HG02943 (cell line): ENCODE measurements around the gene VAV1.

Experiments used
- ATAC-seq: cut with Tn5 transposase; IDR thresholded peaks from one replicate; pipeline ENCODE4 v1.9.1; 2021; ENCODE audit warnings: mild to moderate bottlenecking, low read depth, moderate library complexity; ENCODE audit not compliant: unreplicated experiment

VAV1 gene

GRCh38 chr19:6772028-6772865, at the start of gene VAV1:
Gene VAV1 (plus strand): TSS chr19:6772708. CDS start chr19:6772808, 100 bp downstream.
- no peak for ATAC-seq

DNA sequence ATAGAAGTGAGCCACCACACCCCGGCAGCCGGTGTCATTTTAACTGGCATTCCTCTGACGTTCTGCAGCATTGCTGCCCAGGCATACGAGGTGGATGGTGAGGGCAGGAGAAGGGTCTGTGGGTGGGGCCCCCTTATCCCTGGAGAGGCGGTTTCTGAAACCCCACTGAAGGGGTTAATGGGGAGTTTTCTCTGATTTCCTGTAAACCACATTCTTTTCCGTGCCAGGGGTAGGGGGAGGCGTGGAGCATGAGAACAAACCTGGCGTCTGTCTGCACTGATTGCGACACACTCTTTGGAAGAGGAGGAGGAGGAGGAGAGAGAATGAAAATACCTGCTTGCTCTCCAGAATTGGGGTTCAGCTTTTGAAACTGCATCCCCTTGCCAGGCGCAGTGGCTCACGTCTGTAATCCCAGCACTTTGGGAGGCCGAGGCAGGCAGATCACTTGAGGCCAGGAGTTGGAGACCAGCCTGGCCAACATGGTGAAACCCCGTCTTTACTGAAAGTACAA, 49.3 kb upstream of the VAV1 start:
- no peak for ATAC-seq

GRCh38 chr19:6723738-6724137, 48.8 kb upstream of the VAV1 start:
- no peak for ATAC-seq

DNA sequence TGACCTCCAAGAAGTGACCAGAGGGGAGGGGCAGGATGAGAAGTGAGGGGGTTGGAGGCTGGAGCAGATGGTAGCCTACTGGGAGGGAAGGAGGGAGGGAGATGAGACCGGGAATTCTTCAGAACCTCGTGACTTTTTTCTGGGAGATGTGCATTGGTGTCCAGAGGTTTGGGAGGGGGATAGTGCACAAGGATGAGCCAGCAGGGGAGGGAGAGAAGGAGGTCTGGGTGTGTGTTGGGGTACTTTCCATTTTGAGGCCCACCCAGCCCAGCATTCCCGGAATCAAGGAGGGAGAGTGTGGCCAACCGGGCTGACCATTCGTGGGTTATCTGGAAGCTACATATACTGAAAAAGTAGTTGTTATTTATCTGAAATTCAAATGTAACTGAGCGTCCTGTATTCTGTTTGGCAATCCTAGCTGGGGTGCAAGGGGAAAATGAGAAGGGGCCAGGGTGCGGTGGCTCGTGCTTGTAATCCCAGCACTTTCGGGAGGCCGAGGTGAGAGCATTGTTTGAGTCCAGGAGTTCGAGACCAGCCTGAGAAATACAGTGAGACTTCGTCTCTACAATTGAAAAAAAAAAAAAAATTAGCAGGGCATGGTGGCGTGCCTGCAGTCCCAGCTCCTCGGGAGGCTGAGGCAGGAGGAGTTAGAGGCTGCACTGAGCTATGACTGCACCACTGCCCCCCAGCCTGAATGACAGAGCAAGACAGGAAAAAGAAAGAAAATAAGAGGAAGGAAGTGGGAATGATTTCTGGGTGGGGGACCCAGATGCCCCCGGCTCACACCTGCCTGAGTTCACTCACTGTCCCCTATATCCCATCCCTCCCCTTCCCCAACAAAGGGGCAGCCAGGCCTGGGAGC, 47.6 kb upstream of the VAV1 start:
- no peak for ATAC-seq

DNA sequence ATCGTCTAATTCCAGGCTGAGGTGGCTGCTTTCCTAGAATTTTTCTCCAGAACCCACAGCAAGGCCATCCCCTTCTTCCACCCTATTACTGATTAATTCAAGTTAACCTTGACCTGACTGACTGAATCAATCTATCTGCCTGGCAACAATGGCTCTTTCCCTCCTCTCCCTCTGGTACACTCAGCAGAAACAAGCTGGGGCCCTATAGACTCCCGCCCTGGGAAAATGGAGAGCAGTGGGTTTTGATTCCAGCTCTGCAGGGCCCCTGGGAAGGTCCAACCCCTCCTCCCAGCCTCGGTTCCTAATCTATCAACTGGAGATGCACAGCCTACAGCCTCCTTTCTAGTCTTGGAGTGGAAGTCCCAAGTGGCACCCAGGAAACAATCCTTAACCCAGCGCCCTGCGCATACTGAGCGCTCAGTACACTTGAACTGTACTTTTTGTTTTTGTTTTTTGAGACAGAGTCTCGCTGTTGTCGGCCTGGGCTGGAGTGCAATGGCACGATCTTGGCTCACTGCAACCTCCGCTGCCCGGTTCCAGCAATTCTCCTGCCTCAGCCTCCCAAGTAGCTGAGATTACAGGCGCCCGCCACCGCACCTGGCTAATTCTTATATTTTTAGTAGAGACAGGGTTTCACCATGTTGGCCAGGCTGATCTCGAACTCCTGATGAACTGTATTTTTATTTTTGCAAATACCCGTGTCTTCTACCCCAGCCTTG, 46.8 kb upstream of the VAV1 start:
- no peak for ATAC-seq

DNA sequence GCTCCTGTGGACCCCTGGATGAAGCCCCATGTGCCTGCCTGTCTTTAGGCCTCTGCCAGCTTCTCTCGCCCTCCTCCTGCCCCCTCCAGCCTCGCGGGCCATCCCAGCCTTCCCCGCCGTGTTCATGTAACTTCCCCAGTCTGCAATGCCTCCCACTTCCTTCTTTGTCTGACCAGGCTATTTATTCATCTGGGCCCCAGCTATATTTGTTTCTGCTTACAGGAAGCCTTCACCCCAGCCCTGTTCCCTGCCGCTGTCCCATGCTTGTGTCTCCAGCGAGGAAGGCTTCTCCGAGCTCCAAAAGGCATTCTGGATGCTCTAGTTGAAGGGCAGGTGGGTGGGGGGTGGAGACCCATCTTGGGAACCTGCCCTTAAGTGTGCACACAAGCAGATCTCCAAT, 44.2 kb upstream of the VAV1 start:
- ATAC-seq = no peak

GRCh38 chr19:6729573-6730152, 42.8 kb upstream of the VAV1 start:
- ATAC-seq = no peak

DNA sequence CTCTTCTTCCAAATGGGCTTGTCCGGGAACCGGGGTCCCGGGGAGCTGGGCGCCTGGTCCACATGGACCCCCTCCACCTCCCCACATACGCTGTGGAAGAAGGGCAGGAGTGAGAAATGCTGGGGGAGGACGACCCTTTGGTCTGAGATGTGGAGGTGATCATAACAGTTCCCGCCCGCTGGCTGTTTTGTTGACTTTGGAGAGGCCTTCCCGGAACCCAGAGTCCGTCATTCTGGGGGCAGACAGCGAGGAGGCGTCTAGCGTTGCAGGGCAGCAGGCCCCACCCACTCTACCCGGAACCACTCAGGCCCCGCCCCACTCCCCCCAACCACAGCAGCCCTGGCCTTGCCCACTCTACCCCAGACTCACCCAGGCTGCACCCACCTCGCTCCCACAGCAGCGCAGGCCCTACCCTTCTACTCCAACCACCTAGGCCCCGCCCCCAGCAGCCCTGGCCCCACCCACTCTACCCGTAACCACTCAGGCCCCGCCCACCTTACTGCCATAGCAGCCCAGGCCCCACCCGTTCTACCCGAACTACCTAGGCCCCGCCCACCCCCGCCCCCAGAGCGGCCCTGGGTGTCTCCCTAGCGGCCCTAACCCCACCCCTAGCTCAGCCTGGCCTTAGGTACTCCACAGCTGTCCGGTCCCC, 42.2 kb upstream of the VAV1 start:
- no peak for ATAC-seq

DNA sequence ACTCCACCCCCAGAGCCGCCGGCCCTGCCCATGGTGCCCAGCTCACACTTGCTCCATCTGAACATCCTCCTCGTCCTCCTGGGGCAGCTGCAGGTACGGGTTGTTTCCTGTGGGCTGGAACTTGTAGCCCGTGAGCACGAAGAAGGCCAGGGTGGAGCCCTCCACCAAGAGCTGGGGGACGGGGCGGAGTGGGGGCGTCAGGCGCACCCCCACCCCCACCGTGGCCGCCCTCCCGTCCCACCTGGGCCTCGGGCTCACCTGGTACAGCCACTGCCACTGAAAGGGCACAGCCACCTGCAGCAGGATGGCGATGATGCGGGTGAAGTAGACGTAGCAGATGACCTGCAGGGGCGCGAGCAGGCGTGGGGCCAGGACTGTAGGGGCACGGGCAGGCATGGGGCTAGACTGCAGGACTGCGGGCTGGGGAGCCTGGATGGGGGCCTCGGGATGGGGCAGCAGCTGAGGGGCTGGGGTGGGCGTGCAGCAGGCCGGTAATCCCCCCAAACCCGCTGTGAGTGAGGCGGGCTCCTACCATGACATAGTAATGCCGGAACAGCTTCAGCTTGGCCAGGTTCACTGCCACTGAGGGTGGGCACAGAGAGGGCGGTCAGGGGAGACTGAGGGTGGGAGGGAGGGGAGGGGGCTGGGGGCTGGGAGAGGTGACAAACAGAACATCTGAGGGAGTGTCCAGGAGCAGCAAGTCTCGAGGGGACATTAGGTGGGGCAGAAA, 41.4 kb upstream of the VAV1 start:
- ATAC-seq = no peak

DNA sequence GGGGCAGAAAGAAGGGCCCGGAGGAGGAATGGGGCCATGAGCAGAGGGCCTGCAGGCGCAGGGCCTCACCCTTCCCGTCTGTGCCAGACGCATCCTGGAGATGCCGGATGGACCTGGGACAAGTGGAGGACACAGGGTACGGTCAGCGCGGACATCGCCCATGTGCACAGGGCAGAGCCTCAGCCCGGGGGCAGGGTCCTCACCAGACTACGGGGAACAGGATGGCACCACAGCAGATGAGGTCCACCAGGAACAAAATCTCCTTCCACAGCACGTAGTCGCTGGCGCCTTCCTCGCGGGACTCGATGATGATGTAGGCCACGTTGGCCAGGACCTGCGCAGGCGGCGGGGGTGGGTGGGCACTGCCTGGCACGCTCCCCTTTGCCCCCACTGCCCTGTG, 40.7 kb upstream of the VAV1 start:
- ATAC-seq = no peak

GRCh38 chr19:6732803-6733337, 39.6 kb upstream of the VAV1 start:
- no peak for ATAC-seq

DNA sequence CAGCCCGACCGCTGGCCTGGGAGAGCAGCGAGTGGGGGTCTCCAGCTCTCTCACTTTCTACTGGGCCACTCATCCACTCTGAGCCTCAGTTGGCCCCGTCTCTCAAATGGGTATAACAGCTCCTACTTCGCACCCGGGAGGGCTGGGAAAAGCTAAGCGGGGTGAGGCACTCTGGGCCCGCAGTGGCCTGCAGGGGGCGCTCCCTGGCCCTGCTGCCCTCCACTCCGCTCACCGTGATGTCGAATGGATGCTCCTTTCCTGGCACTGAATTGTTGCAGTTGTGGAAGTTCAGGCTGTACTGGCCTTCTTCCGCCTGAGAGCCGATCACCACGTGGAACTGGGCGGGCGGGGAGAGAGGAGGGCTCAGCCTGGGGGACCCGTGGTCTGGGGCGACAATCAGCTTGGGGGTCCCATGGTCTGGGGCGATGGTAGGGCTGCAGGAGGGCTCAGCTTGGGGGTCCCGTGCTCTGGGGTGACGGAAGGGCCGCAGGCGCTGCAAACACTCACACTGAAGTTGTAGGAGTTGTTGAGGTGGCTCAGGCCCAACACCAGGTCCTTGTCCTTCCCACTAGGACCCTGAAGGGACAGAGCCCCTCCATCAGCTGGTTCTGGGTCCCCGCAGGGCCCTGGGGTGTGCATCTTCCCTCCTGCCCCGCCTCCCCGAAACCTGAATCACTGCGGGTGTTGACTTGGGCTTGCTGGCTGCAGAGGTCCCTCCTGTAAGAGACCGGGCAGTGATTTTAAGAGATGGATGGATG, 39.0 kb upstream of the VAV1 start:
- no peak for ATAC-seq

DNA sequence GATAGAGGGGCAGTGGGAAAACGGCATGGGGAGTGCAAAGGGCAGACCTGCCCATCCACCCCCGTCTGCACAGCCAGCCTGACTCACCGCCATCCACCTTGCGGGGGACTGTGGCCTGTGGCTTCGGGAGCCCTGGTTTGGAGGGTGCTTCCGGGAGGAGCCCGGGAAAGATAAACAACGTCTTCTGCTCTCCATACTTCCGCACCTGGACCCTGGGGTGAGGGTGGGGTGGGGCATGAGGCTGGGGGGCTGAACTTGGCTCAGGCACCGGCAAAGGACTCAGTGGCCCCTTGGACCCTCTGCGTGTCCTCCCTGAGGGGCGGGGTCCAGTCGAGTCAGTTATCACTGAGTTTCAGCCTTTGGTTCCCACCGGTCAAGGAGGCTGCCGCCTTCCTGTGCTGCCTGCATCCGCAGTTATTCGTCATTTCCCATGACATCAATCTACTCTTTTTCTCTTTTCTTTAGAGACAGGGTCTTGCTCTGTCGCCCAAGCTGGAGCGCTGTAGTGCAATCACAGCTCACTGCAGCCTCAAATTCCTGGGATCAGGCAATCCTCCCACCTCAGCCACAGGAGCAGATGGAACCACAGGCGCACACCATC, 38.3 kb upstream of the VAV1 start:
- ATAC-seq = no peak

- no peak for ATAC-seq
These were observed 37.2 kb upstream of the VAV1 start for GRCh38 chr19:6735181-6735911.

GRCh38 chr19:6736169-6736916, 36.2 kb upstream of the VAV1 start:
- no peak for ATAC-seq

DNA sequence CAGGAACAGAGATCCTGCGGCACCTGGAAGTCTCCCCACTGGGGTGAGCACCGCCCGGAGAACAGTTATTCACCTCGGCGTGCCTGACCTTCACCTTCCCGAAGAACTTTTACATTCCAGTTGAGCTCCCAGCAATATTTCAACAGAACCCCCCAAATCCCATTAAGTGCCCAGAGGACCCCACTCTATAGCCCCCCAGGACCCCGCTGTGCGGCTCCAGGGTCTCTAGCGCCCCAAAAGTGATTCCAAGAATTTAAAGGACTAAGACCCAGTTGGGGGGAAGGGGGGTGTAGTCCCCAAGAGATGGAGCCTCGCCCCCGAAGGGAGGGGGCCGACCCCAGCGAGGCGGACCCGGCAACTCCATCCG, 35.6 kb upstream of the VAV1 start:
- ATAC-seq = no peak
